Measurements from ENCODE around the gene PPM1A.

PPM1A gene

DNA sequence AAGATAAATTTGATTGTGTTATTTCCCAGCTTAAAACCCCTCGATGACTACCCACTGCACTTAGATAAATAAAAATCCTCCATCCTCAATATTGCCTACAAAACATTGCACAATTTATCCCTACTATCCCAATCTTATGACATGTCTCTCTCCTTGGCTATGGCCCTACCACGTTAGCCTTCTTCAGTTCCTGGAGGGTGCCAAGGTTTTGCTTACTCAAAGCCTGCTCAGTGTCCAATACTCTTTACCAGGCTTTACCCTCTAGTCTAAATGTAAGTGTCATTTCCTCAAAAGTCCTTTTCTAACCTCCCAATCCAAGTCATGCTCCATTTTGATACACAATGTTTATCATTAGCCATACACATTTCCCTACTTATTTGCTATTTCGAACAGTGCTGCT lies 35.0 kb upstream of the PPM1A start:
- H3K9me3 ChIP-seq (ENCODE audit: control insufficient read depth in 5 of 5, low read length in 5 of 5) = no peaks in the 10 kb centered on the region
- no peak overlapping the region for H3K27ac ChIP-seq (ENCODE audit: low read depth, low read length)
- no peaks in the 10 kb centered on the region for H3K4me1 ChIP-seq (ENCODE audit: control insufficient read depth in 5 of 5, insufficient read depth in 5 of 5, low read length in 5 of 5)

DNA sequence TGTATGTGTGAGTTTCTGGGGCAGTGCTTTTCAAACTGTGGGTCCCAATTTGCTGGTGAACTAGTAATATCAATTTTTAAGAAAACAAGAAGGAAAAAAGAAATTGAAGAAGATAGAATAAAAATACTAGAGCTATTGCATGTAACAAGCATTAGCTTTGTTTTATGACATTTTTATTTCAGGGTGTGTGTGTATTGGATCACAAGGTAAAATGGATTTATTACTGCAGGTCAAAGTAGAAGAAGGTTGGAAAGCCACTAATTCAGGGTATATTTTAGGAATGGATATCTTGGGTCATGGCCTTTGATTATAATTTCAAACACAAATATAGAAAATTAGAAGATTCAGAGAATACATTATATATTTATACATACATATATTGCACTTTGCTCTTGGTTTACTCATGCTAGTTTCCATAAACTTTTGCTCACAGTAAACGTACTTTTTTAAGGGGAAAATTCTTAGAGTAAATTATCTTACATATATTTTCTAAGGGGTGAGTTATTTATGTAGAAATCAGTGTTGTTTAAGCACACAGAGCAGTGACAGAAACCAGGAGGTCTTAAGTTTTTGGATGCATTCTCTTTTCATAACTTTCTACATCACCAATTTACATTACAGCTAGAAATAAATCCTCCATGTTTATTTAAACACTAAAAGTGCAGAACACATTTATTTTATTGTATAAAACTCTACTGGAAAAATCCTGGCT lies 34.5 kb upstream of the PPM1A start:
- no peak overlapping the region for H3K4me3 ChIP-seq (ENCODE audit: low read depth in 1 of 5, low read length in 5 of 5)
- no peak overlapping the region for H3K27ac ChIP-seq (ENCODE audit: low read depth, low read length)
- H3K9me3 ChIP-seq (ENCODE audit: control insufficient read depth in 5 of 5, low read length in 5 of 5) = no peaks in the 10 kb centered on the region

More for the DNA sequence above, 35.0 kb upstream of the PPM1A start:
- no peak overlapping the region for H3K4me3 ChIP-seq (ENCODE audit: low read depth in 1 of 5, low read length in 5 of 5)
- H3K36me3 ChIP-seq (ENCODE audit: control insufficient read depth in 5 of 5, insufficient read depth in 5 of 5, low read length in 5 of 5) = no peaks in the 10 kb centered on the region
- no peaks in the 10 kb centered on the region for H3K27me3 ChIP-seq (ENCODE audit: control insufficient read depth in 5 of 5, insufficient read depth in 4 of 5, low read length in 5 of 5)
- no peak overlapping the region for H3K9ac ChIP-seq (ENCODE audit: low read length in 5 of 5)

DNA sequence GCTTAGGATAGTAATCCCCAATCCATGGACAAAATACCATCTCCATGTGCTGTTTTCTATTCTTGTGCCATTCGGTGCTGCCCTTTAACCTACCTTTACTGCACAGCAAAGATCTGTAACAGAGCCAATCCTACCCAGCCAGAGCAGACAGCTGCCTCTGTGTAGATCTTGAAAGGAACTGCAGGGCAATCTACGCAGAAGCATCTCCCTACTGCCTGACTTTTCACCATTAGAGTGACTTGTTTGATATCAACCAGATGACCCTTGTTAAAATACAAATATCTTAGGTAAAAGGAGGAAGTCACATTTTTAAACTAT lies 33.9 kb upstream of the PPM1A start:
- Histone ChIP-seq H3K9ac (ENCODE audit: low read length in 5 of 5) (no peak overlapping the region), H3K27ac (ENCODE audit: low read depth, low read length) (no peak overlapping the region), H3K9me3 (ENCODE audit: control insufficient read depth in 5 of 5, low read length in 5 of 5) (no peaks in the 10 kb centered on the region), H3K4me1 (ENCODE audit: control insufficient read depth in 5 of 5, insufficient read depth in 5 of 5, low read length in 5 of 5) (no peaks in the 10 kb centered on the region), H3K27me3 (ENCODE audit: control insufficient read depth in 5 of 5, insufficient read depth in 4 of 5, low read length in 5 of 5) (no peaks in the 10 kb centered on the region), H3K36me3 (ENCODE audit: control insufficient read depth in 5 of 5, insufficient read depth in 5 of 5, low read length in 5 of 5) (no peaks in the 10 kb centered on the region), H3K4me3 (ENCODE audit: low read depth in 1 of 5, low read length in 5 of 5) (no peak overlapping the region)

More for the DNA sequence above, 34.5 kb upstream of the PPM1A start:
- Histone ChIP-seq H3K27me3 (ENCODE audit: control insufficient read depth in 5 of 5, insufficient read depth in 4 of 5, low read length in 5 of 5) (no peaks in the 10 kb centered on the region), H3K4me1 (ENCODE audit: control insufficient read depth in 5 of 5, insufficient read depth in 5 of 5, low read length in 5 of 5) (no peaks in the 10 kb centered on the region), H3K9ac (ENCODE audit: low read length in 5 of 5) (no peak overlapping the region), H3K36me3 (ENCODE audit: control insufficient read depth in 5 of 5, insufficient read depth in 5 of 5, low read length in 5 of 5) (no peaks in the 10 kb centered on the region)

DNA sequence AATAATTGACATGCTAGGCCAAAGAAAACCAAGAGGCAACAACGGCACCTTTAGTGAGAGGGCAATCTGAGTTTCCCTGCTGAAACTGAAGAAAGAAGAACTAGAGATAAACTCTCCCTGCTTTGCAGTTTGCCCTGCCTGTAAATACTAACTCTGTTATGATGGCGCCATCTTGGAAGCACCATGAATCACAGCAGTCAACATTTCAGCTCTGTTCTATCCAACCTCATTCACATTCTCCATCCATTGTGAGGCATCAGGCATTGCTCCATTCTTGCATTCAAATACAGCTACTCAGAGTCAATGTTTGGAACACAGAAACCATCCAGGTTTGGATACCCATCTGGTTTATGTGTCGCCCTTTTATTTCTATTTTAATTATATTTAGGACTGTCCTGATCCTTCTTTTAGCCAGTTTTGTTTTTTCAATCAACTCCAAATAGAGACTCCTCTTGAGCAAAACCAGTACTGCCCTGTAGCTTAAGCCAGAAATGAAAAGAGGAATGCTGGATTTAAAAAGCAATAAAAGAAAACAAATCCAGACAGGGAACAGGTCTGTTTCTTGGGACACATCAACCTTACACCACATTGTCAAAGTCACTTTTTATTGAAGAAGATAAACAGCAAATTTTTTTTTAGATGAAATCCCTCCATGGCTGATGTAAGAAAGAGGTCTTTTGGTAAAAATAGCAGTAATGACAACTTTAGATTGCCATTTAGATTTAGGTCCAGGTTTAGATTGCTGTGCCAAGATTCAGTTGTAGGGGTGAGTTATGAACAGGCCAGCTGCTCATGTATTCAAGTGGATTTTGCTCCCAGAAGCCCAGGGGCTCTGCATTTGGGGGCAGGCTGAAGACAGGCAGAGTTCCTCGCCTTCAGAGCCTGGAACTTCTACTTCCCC lies 33.3 kb upstream of the PPM1A start:
- H3K4me3 ChIP-seq (ENCODE audit: low read depth in 1 of 5, low read length in 5 of 5) = no peak overlapping the region
- no peaks in the 10 kb centered on the region for H3K4me1 ChIP-seq (ENCODE audit: control insufficient read depth in 5 of 5, insufficient read depth in 5 of 5, low read length in 5 of 5)

DNA sequence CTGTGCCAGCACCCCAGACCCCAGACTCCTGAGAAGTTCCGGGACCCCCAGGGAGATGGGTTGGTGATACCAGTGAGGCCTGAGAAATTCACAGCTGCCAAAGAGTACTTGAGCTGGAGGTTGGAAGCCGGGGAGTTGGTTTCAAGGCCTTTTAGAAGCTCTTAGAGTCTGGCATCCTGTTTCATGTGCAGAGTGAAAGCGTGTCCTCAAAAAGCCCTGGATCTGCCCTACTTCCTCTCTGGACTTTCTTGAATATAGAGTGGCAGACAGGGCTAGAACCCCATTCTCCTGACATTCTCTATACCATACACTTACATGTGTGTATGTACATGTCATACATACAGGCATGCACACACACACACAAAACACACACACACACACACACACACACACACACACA lies 31.3 kb upstream of the PPM1A start:
- H3K4me1 ChIP-seq (ENCODE audit: control insufficient read depth in 5 of 5, insufficient read depth in 5 of 5, low read length in 5 of 5) = no peaks in the 10 kb centered on the region
- H3K27ac ChIP-seq (ENCODE audit: low read depth, low read length) = no peak overlapping the region
- no peaks in the 10 kb centered on the region for H3K27me3 ChIP-seq (ENCODE audit: control insufficient read depth in 5 of 5, insufficient read depth in 4 of 5, low read length in 5 of 5)
- no peaks in the 10 kb centered on the region for H3K36me3 ChIP-seq (ENCODE audit: control insufficient read depth in 5 of 5, insufficient read depth in 5 of 5, low read length in 5 of 5)
- no peaks in the 10 kb centered on the region for H3K9me3 ChIP-seq (ENCODE audit: control insufficient read depth in 5 of 5, low read length in 5 of 5)
- H3K4me3 ChIP-seq (ENCODE audit: low read depth in 1 of 5, low read length in 5 of 5) = no peak overlapping the region
- no peak overlapping the region for H3K9ac ChIP-seq (ENCODE audit: low read length in 5 of 5)

More for the DNA sequence above, 33.3 kb upstream of the PPM1A start:
- Histone ChIP-seq H3K36me3 (ENCODE audit: control insufficient read depth in 5 of 5, insufficient read depth in 5 of 5, low read length in 5 of 5) (no peaks in the 10 kb centered on the region), H3K27ac (ENCODE audit: low read depth, low read length) (no peak overlapping the region), H3K9me3 (ENCODE audit: control insufficient read depth in 5 of 5, low read length in 5 of 5) (no peaks in the 10 kb centered on the region), H3K27me3 (ENCODE audit: control insufficient read depth in 5 of 5, insufficient read depth in 4 of 5, low read length in 5 of 5) (no peaks in the 10 kb centered on the region), H3K9ac (ENCODE audit: low read length in 5 of 5) (no peak overlapping the region)

DNA sequence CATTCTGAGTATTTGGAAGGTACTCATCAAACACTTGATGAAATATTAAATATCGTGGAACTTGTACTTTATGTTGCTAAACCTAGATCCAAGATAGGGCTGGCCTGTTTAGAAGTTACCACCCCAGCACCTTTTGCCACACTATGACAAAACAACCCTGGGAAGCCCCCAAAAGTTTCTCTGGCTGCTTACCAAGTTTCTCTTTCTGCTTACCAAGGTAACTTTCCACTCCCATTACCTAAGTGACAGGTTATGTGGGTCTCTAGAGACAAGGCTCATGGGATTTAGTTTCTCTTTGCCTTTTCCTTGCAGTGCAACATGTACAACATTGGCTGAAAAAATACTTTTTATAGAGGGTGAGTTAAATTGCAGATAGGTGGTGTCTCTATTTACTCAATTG lies 28.9 kb upstream of the PPM1A start:
- Histone ChIP-seq H3K27ac (ENCODE audit: low read depth, low read length) (no peak overlapping the region), H3K9ac (ENCODE audit: low read length in 5 of 5) (no peak overlapping the region), H3K36me3 (ENCODE audit: control insufficient read depth in 5 of 5, insufficient read depth in 5 of 5, low read length in 5 of 5) (no peaks in the 10 kb centered on the region), H3K9me3 (ENCODE audit: control insufficient read depth in 5 of 5, low read length in 5 of 5) (no peaks in the 10 kb centered on the region), H3K4me3 (ENCODE audit: low read depth in 1 of 5, low read length in 5 of 5) (no peak overlapping the region), H3K27me3 (ENCODE audit: control insufficient read depth in 5 of 5, insufficient read depth in 4 of 5, low read length in 5 of 5) (no peaks in the 10 kb centered on the region), H3K4me1 (ENCODE audit: control insufficient read depth in 5 of 5, insufficient read depth in 5 of 5, low read length in 5 of 5) (no peaks in the 10 kb centered on the region)

DNA sequence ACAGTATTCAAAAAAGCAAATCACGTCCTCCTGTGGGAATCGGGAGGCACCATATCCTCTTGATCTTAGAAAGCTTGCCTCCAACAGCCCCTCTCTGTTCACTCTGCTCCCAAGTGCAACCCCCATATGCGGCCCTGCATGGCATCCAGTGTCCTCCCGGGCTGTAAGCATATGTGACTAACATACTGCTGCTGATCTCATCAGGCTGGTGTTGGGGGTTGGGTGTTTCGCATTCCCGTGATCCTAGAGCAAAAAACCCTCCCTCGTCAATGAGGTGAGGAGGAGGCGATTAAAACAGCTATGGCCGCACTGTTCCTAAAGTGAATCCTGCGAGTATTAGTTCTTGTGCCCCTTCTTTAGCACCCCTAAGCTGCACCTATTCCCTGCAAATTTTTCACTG lies 28.1 kb upstream of the PPM1A start:
- no peaks in the 10 kb centered on the region for H3K9me3 ChIP-seq (ENCODE audit: control insufficient read depth in 5 of 5, low read length in 5 of 5)
- no peaks in the 10 kb centered on the region for H3K27me3 ChIP-seq (ENCODE audit: control insufficient read depth in 5 of 5, insufficient read depth in 4 of 5, low read length in 5 of 5)
- H3K4me1 ChIP-seq (ENCODE audit: control insufficient read depth in 5 of 5, insufficient read depth in 5 of 5, low read length in 5 of 5) = no peaks in the 10 kb centered on the region
- no peak overlapping the region for H3K27ac ChIP-seq (ENCODE audit: low read depth, low read length)
- no peak overlapping the region for H3K9ac ChIP-seq (ENCODE audit: low read length in 5 of 5)
- no peak overlapping the region for H3K4me3 ChIP-seq (ENCODE audit: low read depth in 1 of 5, low read length in 5 of 5)
- H3K36me3 ChIP-seq (ENCODE audit: control insufficient read depth in 5 of 5, insufficient read depth in 5 of 5, low read length in 5 of 5) = no peaks in the 10 kb centered on the region

DNA sequence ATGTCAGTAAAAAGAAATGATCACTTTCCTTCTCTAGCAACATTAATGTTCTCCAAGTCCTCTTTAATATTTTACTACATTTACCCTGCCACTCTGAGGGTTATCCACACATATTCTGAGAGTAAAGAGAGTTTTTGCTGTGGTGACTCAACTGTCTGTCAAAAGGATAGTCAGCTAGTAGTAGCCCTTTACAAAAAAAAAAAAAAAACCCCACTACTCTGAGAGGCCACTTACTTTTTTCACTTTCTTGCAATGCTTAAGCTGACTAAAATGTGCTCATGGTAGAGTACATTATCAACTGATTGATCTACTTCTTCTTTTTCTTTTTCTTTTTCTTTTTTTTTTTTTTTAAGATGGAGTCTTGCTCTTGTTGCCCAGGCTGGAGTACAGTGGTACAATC lies 27.6 kb upstream of the PPM1A start:
- H3K9me3 ChIP-seq (ENCODE audit: control insufficient read depth in 5 of 5, low read length in 5 of 5) = no peaks in the 10 kb centered on the region
- H3K27ac ChIP-seq (ENCODE audit: low read depth, low read length) = no peak overlapping the region
- no peak overlapping the region for H3K4me3 ChIP-seq (ENCODE audit: low read depth in 1 of 5, low read length in 5 of 5)
- H3K9ac ChIP-seq (ENCODE audit: low read length in 5 of 5) = no peak overlapping the region
- H3K27me3 ChIP-seq (ENCODE audit: control insufficient read depth in 5 of 5, insufficient read depth in 4 of 5, low read length in 5 of 5) = no peaks in the 10 kb centered on the region
- no peaks in the 10 kb centered on the region for H3K36me3 ChIP-seq (ENCODE audit: control insufficient read depth in 5 of 5, insufficient read depth in 5 of 5, low read length in 5 of 5)
- H3K4me1 ChIP-seq (ENCODE audit: control insufficient read depth in 5 of 5, insufficient read depth in 5 of 5, low read length in 5 of 5) = no peaks in the 10 kb centered on the region

DNA sequence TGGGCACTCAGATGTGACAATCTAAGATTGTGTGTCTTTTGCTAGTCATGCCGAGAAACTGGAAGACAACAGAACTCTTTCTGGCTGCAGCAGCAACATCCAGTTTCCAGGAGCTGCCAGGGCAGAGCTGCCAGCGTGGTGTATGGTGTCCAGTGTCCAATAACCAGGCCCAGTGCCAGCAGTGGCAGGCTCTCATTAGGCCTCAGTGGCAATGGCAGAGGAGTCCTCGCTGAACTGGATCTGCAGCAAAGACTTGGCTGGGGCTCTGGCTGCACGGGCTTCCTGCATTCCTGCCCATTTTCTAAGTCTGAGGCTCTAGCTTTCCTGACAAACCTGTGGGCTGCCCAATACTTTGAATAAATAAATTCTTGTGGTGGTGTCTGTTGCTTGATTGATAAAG lies 26.2 kb upstream of the PPM1A start:
- H3K4me3 ChIP-seq (ENCODE audit: low read depth in 1 of 5, low read length in 5 of 5) = no peak overlapping the region
- H3K27ac ChIP-seq (ENCODE audit: low read depth, low read length) = no peak overlapping the region
- no peaks in the 10 kb centered on the region for H3K4me1 ChIP-seq (ENCODE audit: control insufficient read depth in 5 of 5, insufficient read depth in 5 of 5, low read length in 5 of 5)
- H3K9me3 ChIP-seq (ENCODE audit: control insufficient read depth in 5 of 5, low read length in 5 of 5) = no peaks in the 10 kb centered on the region
- no peak overlapping the region for H3K9ac ChIP-seq (ENCODE audit: low read length in 5 of 5)
- no peaks in the 10 kb centered on the region for H3K36me3 ChIP-seq (ENCODE audit: control insufficient read depth in 5 of 5, insufficient read depth in 5 of 5, low read length in 5 of 5)
- no peaks in the 10 kb centered on the region for H3K27me3 ChIP-seq (ENCODE audit: control insufficient read depth in 5 of 5, insufficient read depth in 4 of 5, low read length in 5 of 5)

DNA sequence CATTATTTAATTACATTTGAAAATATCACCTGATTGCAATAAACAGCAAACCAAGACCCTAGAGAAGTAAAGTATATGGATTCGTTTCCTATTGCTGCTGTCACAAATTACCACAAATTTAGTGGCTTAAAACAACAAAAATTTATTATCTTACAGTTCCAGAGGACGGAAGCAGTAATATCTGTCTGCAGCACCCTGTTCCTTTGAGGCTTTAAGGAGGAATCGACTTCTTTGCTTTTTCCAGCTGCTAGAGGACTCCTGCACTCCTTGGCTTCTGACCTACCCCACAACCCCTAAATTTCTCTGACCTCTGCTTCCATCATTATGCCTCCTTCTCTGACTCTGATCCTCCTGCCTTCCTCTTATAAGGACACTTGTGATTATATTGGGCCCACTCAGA lies 23.8 kb upstream of the PPM1A start:
- Histone ChIP-seq H3K27ac (ENCODE audit: low read depth, low read length) (no peak overlapping the region), H3K4me3 (ENCODE audit: low read depth in 1 of 5, low read length in 5 of 5) (no peak overlapping the region), H3K9me3 (ENCODE audit: control insufficient read depth in 5 of 5, low read length in 5 of 5) (no peaks in the 10 kb centered on the region), H3K4me1 (ENCODE audit: control insufficient read depth in 5 of 5, insufficient read depth in 5 of 5, low read length in 5 of 5) (no peaks in the 10 kb centered on the region), H3K27me3 (ENCODE audit: control insufficient read depth in 5 of 5, insufficient read depth in 4 of 5, low read length in 5 of 5) (no peaks in the 10 kb centered on the region), H3K36me3 (ENCODE audit: control insufficient read depth in 5 of 5, insufficient read depth in 5 of 5, low read length in 5 of 5) (no peaks in the 10 kb centered on the region), H3K9ac (ENCODE audit: low read length in 5 of 5) (no peak overlapping the region)
